Fibroblast of skin of left quadriceps (primary cell): ENCODE results near the gene EHD2.
"Not testable (repeated sequence)": the region's sequence is repeated elsewhere in the genome, so short reads cannot be mapped to it uniquely, and the experiment has no call there.

ENCODE experiments used
- DNase-seq, 2 experiments: peaks; one replicate each; pipeline ENCODE4 v3.0.0-alpha.2; 2013; ENCODE audit warnings: low read depth in 2 of 2

Gene EHD2

GRCh38 chr19:47714855-47715254 lies 1.6 kb downstream of the EHD2 start:
- DNase-seq: not testable (repeated sequence)

- no peak for DNase-seq
These were observed 3.2 kb downstream of the EHD2 start for GRCh38 chr19:47716270-47716937.

- not testable (repeated sequence) for DNase-seq
These were observed 5.3 kb downstream of the EHD2 start for GRCh38 chr19:47718415-47719046.

GRCh38 chr19:47719047-47719859 lies 6.0 kb downstream of the EHD2 start:
- peak; percentile 99 for DNase-seq

- no peak for DNase-seq
These were observed 7.6 kb downstream of the EHD2 start for GRCh38 chr19:47720669-47721422.

DNA sequence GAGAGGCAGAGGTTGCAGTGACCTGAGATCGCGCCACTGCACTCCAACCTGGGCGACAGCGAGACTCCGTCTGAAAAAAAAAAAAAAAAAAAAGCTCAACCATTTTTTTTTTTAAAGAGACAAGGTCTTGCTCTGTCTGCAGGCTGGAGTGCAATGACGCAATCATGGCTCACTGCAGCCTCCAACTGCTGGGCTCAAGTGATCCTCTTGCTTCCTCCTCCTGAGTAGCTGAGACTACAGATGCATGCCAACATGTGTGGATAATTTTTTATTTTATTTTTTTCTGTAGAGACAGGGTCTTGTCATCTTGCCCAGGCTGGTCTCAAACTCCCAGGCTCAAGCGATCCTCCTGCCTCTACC lies 10.3 kb downstream of the EHD2 start:
- DNase-seq: peak; percentile 70 to 75

DNA sequence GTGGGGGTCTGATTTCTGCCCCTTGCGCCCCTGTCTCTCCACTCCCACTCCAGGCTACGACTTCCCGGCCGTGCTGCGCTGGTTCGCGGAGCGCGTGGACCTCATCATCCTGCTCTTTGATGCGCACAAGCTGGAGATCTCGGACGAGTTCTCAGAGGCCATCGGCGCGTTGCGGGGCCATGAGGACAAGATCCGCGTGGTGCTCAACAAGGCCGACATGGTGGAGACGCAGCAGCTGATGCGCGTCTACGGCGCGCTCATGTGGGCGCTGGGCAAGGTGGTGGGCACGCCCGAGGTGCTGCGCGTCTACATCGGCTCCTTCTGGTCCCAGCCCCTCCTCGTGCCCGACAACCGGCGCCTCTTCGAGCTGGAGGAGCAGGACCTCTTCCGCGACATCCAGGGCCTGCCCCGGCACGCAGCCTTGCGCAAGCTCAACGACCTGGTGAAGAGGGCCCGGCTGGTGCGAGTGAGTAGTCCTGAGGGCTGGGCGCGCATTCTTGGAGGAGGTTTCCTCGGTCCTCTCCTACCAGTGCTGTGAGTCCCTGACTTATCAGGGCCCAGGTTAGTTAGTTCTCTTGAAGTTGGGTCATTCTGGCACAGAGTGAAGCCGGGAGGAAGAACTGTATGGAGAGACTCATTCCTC lies 12.7 kb downstream of the EHD2 start:
- no peak for DNase-seq

DNA sequence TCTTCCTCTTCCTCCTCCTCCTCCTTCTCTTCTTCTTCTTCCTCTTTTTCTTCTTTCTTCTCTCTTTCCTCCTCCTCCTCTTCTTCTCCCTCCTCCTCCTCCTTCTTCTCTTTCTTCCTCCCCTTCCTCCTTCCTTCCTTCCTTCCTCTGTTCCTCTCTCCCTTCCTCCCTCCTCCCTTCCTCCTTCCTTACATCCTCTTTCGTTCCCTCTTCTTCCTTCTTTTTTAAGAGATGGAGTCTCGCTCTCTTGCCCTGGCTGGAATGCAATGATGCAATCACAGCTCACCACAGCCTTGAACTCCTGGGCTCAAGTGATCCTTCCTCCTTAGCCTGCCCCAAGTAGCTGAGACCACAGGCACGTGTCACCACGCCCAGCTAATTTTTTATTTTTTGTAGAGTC lies 13.2 kb downstream of the EHD2 start:
- no peak for DNase-seq

DNA sequence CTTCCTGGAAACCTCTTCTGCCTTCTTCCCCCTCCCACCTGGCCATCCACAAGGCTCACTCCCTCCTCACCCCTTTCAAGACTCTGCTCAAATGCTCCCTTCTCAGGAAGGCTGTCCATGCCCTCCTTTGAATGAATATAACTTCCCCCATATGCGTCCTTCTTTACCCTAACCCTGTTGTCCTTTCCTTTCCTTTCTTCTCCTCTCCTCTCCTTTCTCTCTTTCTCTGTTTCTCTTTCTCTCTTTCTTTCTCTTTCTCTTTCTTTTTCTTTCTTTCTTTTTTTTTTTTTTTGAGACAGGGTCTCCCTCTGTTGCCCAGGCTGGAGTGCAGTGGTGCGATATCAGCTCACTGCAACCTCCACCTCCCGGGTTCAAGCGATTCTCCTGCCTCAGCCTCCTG lies 15.1 kb downstream of the EHD2 start:
- DNase-seq: not testable (repeated sequence)

DNA sequence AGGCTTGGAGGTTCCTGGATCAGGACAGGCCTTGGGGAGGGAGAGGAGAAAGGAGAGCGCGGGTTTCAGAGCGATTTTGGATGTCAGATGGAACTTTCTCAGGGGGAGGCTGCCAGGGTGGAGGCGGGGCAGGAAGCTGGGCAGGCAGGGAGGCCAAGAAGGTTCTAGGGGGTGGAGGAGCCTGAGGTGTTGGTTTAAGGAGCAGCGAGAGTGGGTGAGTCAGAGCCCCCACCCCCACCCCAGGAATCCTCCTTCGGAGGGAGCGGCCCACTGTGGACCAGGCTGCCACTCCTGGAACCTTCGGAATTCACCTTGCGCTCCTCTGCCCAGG lies 16.2 kb downstream of the EHD2 start:
- DNase-seq: peak in 1 of 2 experiments; percentile 49

DNA sequence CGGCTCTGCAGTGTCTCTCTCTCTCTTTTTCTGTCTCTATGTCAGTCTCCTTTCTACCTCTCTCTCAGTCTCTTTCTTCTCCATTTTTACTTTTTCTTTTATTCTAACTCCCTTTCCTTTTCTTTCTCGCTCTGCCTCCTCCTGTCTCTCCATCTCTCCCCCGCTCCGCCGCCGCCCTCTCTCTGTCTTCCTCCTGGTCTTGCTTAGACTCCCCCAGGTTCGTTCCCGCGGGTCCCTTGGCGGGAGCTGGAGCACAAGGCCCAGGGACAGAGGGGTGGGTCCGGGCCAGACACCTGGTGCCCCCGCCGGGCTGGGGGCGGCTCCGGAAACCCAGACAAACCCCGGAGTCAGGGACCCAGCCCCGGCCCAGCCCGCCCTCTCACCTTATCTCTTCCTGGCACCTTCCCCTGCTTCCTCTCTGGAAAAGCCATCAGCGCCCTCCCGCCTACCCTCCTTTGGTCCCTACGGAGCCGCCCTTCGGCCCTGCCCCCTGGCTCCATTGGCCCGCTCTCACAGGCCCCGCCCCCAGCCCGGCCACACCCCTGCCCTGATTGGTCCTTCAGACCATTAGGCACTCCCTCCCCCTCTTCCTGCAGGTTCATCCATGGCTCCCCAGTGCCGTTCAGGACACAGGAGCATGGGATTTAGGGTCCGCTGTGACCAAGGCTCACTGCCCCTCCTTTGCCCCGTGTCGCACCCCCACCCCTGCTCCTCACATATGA lies 16.7 kb downstream of the EHD2 start:
- DNase-seq: no peak

- DNase-seq: no peak
These were observed 17.3 kb downstream of the EHD2 start for GRCh38 chr19:47730521-47730889.

DNA sequence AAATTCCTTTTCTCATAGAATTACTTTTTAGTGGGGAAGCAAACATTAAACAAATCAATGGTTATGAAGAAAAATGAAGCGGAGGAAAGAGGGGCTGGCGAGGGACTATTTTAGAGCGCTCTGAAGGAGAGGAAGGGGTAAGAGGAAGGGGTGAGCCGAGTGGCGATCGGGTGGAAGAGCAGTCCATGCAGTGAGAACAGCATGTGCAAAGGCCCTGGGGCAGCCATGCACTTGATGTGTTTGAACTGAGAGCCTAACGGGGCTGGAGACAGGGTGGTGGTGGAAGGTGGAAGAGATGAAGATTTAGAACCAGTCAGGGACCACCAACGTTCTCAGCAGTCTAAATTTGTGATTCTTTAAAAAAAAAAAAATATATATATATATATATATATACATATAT lies 17.7 kb downstream of the EHD2 start:
- no peak for DNase-seq

- no peak for DNase-seq
These were observed 21.9 kb downstream of the EHD2 start for GRCh38 chr19:47735131-47735530.

- DNase-seq: no peak
These were observed 27.8 kb downstream of the EHD2 start for GRCh38 chr19:47740866-47741519.

GRCh38 chr19:47741544-47742140 lies 28.4 kb downstream of the EHD2 start:
- no peak for DNase-seq

- no peak for DNase-seq
These were observed 29.4 kb downstream of the EHD2 start for GRCh38 chr19:47742634-47743033.

DNA sequence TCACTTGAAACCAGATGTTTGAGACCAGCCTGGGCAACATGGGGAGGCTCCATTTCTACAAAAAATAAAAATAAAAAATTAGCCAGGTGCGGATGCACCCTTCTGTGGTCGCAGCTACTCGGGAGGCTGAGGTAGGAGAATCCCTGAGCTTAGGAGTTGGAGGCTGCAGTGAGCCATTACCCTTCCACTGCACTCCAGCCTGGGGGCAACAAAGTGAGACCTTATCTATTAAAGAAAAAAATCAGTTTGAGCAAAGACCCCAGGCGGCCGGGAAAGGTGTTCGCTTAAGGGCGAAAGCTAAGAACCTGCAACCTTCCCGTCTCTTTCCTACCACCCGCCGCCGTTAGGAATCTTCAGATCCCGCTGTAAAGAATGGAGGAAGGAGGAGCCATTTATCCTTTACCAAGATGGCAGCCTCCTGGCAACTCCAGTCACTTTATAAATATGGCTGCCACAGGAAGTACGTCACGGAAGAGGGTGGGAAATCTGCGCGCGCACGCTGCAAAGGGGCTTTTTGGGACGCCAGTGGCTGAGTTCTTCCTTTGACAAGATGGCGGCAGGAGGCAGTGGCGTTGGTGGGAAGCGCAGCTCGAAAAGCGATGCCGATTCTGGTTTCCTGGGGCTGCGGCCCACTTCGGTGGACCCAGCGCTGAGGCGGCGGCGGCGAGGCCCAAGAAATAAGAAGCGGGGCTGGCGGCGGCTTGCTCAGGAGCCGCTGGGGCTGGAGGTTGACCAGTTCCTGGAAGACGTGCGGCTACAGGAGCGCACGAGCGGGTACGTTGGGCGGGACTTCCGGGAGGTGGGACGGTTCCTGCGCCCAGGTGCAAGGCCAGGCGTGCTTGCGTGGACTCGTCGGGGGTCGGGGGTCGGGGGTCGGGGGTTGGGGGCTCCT lies 32.0 kb downstream of the EHD2 start, which contains the start of gene NOP53:
NOP53 (plus strand) TSS at position 537 of the 892 bp plus-strand sequence; CDS start at position 551, 14 bp downstream.
- peak; percentile 93 to 95 for DNase-seq

DNA sequence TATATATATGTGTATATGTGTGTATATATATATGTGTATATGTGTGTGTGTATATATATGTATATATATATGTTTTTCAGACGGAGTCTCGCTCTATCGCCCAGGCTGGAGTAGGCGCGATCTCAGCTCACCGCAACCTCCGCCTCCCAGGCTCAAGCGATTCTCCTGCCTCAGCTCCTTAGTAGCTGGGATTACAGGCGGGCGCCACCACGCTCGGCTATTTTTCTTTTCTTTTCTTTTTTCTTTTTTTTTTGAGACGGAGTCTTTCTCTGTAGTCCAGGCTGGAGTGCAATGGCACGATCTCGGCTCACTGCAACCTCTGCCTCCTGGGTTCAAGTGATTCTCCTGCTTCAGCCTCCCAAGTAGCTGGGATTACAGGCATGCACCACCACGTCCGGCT lies 32.9 kb downstream of the EHD2 start:
- DNase-seq: not testable (repeated sequence)
